ENCODE measurements around the gene DMD. TPM values are rescaled to one million over a fixed set of nuclear protein-coding genes. Genes with fewer than 3 reads are reported as not detected.

DMD gene
- total RNA-seq, 1 donor from 2014 or later: 23.9 TPM

DNA sequence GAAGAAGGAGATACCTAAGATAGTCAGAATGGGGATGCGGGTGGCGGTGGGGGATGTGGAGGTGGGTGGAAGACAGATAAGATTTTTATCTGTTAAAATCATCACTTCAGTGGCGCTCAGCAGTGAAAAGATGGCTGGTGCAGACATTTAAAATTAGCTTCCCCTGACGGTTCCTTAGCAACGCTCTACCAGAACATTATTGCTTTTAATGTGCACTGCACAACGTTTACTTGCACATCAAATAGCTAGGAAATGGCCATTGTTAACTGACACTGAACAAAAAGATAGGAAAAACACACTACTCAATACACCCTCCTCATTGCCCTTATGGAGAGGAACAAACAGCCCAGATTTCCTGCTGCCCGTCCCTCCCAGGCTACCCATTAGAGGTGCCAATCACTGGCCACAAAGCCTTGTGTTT is 2078.5 kb downstream of the DMD start:
- peaks cover 7% of the 10 kb centered on the region for H3K4me1 Mint-ChIP-seq (ENCODE audit: low read depth)
- H3K27ac Mint-ChIP-seq: no peak overlapping the region
- TF ChIP-seq, protein P1, sequence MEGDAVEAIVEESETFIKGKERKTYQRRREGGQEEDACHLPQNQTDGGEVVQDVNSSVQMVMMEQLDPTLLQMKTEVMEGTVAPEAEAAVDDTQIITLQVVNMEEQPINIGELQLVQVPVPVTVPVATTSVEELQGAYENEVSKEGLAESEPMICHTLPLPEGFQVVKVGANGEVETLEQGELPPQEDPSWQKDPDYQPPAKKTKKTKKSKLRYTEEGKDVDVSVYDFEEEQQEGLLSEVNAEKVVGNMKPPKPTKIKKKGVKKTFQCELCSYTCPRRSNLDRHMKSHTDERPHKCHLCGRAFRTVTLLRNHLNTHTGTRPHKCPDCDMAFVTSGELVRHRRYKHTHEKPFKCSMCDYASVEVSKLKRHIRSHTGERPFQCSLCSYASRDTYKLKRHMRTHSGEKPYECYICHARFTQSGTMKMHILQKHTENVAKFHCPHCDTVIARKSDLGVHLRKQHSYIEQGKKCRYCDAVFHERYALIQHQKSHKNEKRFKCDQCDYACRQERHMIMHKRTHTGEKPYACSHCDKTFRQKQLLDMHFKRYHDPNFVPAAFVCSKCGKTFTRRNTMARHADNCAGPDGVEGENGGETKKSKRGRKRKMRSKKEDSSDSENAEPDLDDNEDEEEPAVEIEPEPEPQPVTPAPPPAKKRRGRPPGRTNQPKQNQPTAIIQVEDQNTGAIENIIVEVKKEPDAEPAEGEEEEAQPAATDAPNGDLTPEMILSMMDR (IDR thresholded peaks at IDR 0.05; ENCODE audit: unreplicated experiment): no peak
- H3K4me3 Mint-ChIP-seq (ENCODE audit: low read depth): no peak overlapping the region
- H3K27me3 Mint-ChIP-seq: no peaks in the 10 kb centered on the region
- peaks cover 8% of the 10 kb centered on the region for H3K9me3 Mint-ChIP-seq (ENCODE audit: low read depth)
- no peak for DNase-seq (ENCODE audit: low spot score, unreplicated experiment)
- H3K36me3 Mint-ChIP-seq (ENCODE audit: insufficient read depth): peaks cover 20% of the 10 kb centered on the region

GRCh38 chrX:31130457-31131220 is 2080.7 kb downstream of the DMD start:
- TF ChIP-seq, protein P1 (IDR thresholded peaks at IDR 0.05; ENCODE audit: unreplicated experiment): no peak
- peaks cover 34% of the 10 kb centered on the region for H3K36me3 Mint-ChIP-seq (ENCODE audit: insufficient read depth)
- H3K27ac Mint-ChIP-seq: no peak overlapping the region
- no peak overlapping the region for H3K4me3 Mint-ChIP-seq (ENCODE audit: low read depth)
- peaks cover 19% of the 10 kb centered on the region for H3K9me3 Mint-ChIP-seq (ENCODE audit: low read depth)
- H3K4me1 Mint-ChIP-seq (ENCODE audit: low read depth): peaks cover 7% of the 10 kb centered on the region
- DNase-seq (ENCODE audit: low spot score, unreplicated experiment): no peak
- no peaks in the 10 kb centered on the region for H3K27me3 Mint-ChIP-seq

- TF ChIP-seq, protein P1 (IDR thresholded peaks at IDR 0.05; ENCODE audit: unreplicated experiment): no peak
- Mint-ChIP-seq H3K27ac (no peak overlapping the region), H3K36me3 (ENCODE audit: insufficient read depth) (peaks cover 38% of the 10 kb centered on the region), H3K27me3 (no peaks in the 10 kb centered on the region), H3K9me3 (ENCODE audit: low read depth) (peaks cover 19% of the 10 kb centered on the region), H3K4me1 (ENCODE audit: low read depth) (peaks cover 7% of the 10 kb centered on the region), H3K4me3 (ENCODE audit: low read depth) (no peak overlapping the region)
- no peak for DNase-seq (ENCODE audit: low spot score, unreplicated experiment)
Measured at GRCh38 chrX:31128855-31129254, 2082.5 kb downstream of the DMD start.

DNA sequence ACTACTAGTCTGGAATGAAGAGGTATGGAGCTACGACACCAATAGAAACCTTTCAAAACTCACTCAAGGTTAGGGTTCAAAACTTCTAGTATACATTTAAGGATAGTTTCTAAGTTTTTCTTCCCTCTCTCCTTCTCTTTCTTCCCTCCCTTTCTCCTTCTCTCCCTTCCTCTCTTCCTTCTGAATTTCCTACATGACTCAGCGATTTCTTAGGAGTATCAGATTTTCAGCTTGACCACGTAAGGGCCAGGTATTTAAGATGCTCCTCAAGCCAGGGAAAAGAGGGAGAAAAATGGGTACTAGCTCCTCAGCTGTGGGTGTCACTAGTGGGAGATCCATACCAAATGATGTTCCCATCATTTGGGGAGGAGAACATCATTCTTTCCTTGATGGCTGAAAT is 2083.6 kb downstream of the DMD start:
- no peak for DNase-seq (ENCODE audit: low spot score, unreplicated experiment)
- peaks cover 4% of the 10 kb centered on the region for H3K4me1 Mint-ChIP-seq (ENCODE audit: low read depth)
- H3K9me3 Mint-ChIP-seq (ENCODE audit: low read depth): peaks cover 19% of the 10 kb centered on the region
- H3K4me3 Mint-ChIP-seq (ENCODE audit: low read depth): no peak overlapping the region
- TF ChIP-seq, protein P1 (IDR thresholded peaks at IDR 0.05; ENCODE audit: unreplicated experiment): no peak
- H3K36me3 Mint-ChIP-seq (ENCODE audit: insufficient read depth): peaks cover 35% of the 10 kb centered on the region
- no peaks in the 10 kb centered on the region for H3K27me3 Mint-ChIP-seq
- no peak overlapping the region for H3K27ac Mint-ChIP-seq

DNA sequence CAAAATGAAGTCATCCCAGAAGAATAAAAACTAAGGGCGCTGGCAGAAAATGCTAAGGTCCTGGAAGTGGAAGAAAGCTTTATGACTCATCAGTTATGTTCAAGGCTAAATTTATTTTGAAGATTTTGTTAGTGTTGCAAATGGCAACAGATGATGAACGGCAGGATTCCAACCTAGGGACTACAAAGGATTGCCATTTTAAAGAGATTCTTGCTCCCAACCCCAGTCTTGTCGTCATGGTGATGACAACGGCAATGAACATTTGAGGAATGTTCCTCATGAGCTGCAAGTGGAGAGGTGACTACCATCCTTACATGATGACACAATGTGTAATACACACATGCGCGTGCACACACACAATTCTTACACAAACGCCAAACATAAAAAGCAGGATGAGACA is 2085.1 kb downstream of the DMD start:
- H3K9me3 Mint-ChIP-seq (ENCODE audit: low read depth): peaks cover 23% of the 10 kb centered on the region
- no peak for DNase-seq (ENCODE audit: low spot score, unreplicated experiment)
- no peak overlapping the region for H3K27ac Mint-ChIP-seq
- H3K36me3 Mint-ChIP-seq (ENCODE audit: insufficient read depth): peaks cover 32% of the 10 kb centered on the region
- peaks cover 4% of the 10 kb centered on the region for H3K4me1 Mint-ChIP-seq (ENCODE audit: low read depth)
- no peaks in the 10 kb centered on the region for H3K27me3 Mint-ChIP-seq
- TF ChIP-seq, protein P1 (IDR thresholded peaks at IDR 0.05; ENCODE audit: unreplicated experiment): no peak
- H3K4me3 Mint-ChIP-seq (ENCODE audit: low read depth): no peak overlapping the region
